ENCODE measurements around the gene RPUSD2.
A peak's percentile ranks its signal among the peaks of the same experiment; 100 is the strongest.

RPUSD2 gene

GRCh38 chr15:40569129-40569953 lies at the start of gene RPUSD2:
Gene RPUSD2, plus strand, starts transcription at chr15:40569299. Its CDS starts 39 bp downstream, at chr15:40569338.
- Mint-ChIP-seq H3K27me3 (ENCODE audit: low read depth) (peaks cover 5% of the 10 kb centered on the region), H3K4me3 (peak within 1 kb of the TSS; percentile 98), H3K9me3 (no peaks in the 10 kb centered on the region), H3K4me1 (ENCODE audit: low read depth) (peaks cover 32% of the 10 kb centered on the region), H3K36me3 (ENCODE audit: low read depth) (peaks cover 8% of the 10 kb centered on the region), H3K27ac (peak within 1 kb of the TSS; percentile 99)

- Mint-ChIP-seq H3K9me3 (no peaks in the 10 kb centered on the region), H3K36me3 (ENCODE audit: low read depth) (no peaks in the 10 kb centered on the region), H3K27me3 (ENCODE audit: low read depth) (peaks cover 8% of the 10 kb centered on the region), H3K27ac (no peak overlapping the region), H3K4me3 (no peak overlapping the region), H3K4me1 (ENCODE audit: low read depth) (peaks cover 4% of the 10 kb centered on the region)
Measured at GRCh38 chr15:40523611-40524010, 45.5 kb upstream of the RPUSD2 start.

GRCh38 chr15:40525855-40526254 lies 43.2 kb upstream of the RPUSD2 start:
- Mint-ChIP-seq H3K9me3 (no peaks in the 10 kb centered on the region), H3K4me3 (no peak overlapping the region), H3K4me1 (ENCODE audit: low read depth) (no peaks in the 10 kb centered on the region)

GRCh38 chr15:40528801-40529200 lies 40.3 kb upstream of the RPUSD2 start:
- H3K9me3 Mint-ChIP-seq: no peaks in the 10 kb centered on the region
- no peak overlapping the region for H3K4me3 Mint-ChIP-seq
- no peak overlapping the region for H3K27ac Mint-ChIP-seq
- H3K4me1 Mint-ChIP-seq (ENCODE audit: low read depth): no peaks in the 10 kb centered on the region
- no peaks in the 10 kb centered on the region for H3K27me3 Mint-ChIP-seq (ENCODE audit: low read depth)
- no peaks in the 10 kb centered on the region for H3K36me3 Mint-ChIP-seq (ENCODE audit: low read depth)

More at GRCh38 chr15:40525855-40526254, 43.2 kb upstream of the RPUSD2 start:
- Mint-ChIP-seq H3K27ac (no peak overlapping the region), H3K36me3 (ENCODE audit: low read depth) (no peaks in the 10 kb centered on the region), H3K27me3 (ENCODE audit: low read depth) (peaks cover 4% of the 10 kb centered on the region)

- Mint-ChIP-seq H3K9me3 (no peaks in the 10 kb centered on the region), H3K27me3 (ENCODE audit: low read depth) (no peaks in the 10 kb centered on the region), H3K4me1 (ENCODE audit: low read depth) (no peaks in the 10 kb centered on the region), H3K36me3 (ENCODE audit: low read depth) (no peaks in the 10 kb centered on the region), H3K27ac (no peak overlapping the region), H3K4me3 (no peak overlapping the region)
Measured at GRCh38 chr15:40533763-40534364, 35.2 kb upstream of the RPUSD2 start.

GRCh38 chr15:40534371-40534770 lies 34.7 kb upstream of the RPUSD2 start:
- Mint-ChIP-seq H3K9me3 (no peaks in the 10 kb centered on the region), H3K4me1 (ENCODE audit: low read depth) (no peaks in the 10 kb centered on the region), H3K27ac (no peak overlapping the region), H3K36me3 (ENCODE audit: low read depth) (no peaks in the 10 kb centered on the region), H3K27me3 (ENCODE audit: low read depth) (no peaks in the 10 kb centered on the region), H3K4me3 (no peak overlapping the region)

GRCh38 chr15:40536501-40536900 lies 32.6 kb upstream of the RPUSD2 start:
- no peaks in the 10 kb centered on the region for H3K9me3 Mint-ChIP-seq
- peaks cover 2% of the 10 kb centered on the region for H3K36me3 Mint-ChIP-seq (ENCODE audit: low read depth)
- H3K4me1 Mint-ChIP-seq (ENCODE audit: low read depth): no peaks in the 10 kb centered on the region
- no peaks in the 10 kb centered on the region for H3K27me3 Mint-ChIP-seq (ENCODE audit: low read depth)
- H3K4me3 Mint-ChIP-seq: no peak overlapping the region
- no peak overlapping the region for H3K27ac Mint-ChIP-seq

GRCh38 chr15:40538976-40539375 lies 30.1 kb upstream of the RPUSD2 start:
- Mint-ChIP-seq H3K27ac (no peak overlapping the region), H3K36me3 (ENCODE audit: low read depth) (peaks cover 2% of the 10 kb centered on the region), H3K4me1 (ENCODE audit: low read depth) (peaks cover 4% of the 10 kb centered on the region), H3K27me3 (ENCODE audit: low read depth) (no peaks in the 10 kb centered on the region), H3K4me3 (no peak overlapping the region), H3K9me3 (no peaks in the 10 kb centered on the region)

- Mint-ChIP-seq H3K36me3 (ENCODE audit: low read depth) (peaks cover 7% of the 10 kb centered on the region), H3K4me1 (ENCODE audit: low read depth) (peaks cover 9% of the 10 kb centered on the region), H3K4me3 (no peak overlapping the region), H3K27ac (no peak overlapping the region), H3K27me3 (ENCODE audit: low read depth) (no peaks in the 10 kb centered on the region), H3K9me3 (no peaks in the 10 kb centered on the region)
Measured at GRCh38 chr15:40543082-40543481, 26.0 kb upstream of the RPUSD2 start.

- no peaks in the 10 kb centered on the region for H3K9me3 Mint-ChIP-seq
- H3K27ac Mint-ChIP-seq: no peak overlapping the region
- no peak overlapping the region for H3K4me3 Mint-ChIP-seq
- H3K27me3 Mint-ChIP-seq (ENCODE audit: low read depth): no peaks in the 10 kb centered on the region
- peaks cover 9% of the 10 kb centered on the region for H3K4me1 Mint-ChIP-seq (ENCODE audit: low read depth)
- peaks cover 8% of the 10 kb centered on the region for H3K36me3 Mint-ChIP-seq (ENCODE audit: low read depth)
Measured at GRCh38 chr15:40543631-40544294, 25.3 kb upstream of the RPUSD2 start.

GRCh38 chr15:40545457-40545856 lies 23.6 kb upstream of the RPUSD2 start:
- H3K27ac Mint-ChIP-seq: no peak overlapping the region
- peaks cover 12% of the 10 kb centered on the region for H3K36me3 Mint-ChIP-seq (ENCODE audit: low read depth)
- no peak overlapping the region for H3K4me3 Mint-ChIP-seq
- peaks cover 9% of the 10 kb centered on the region for H3K4me1 Mint-ChIP-seq (ENCODE audit: low read depth)
- no peaks in the 10 kb centered on the region for H3K9me3 Mint-ChIP-seq
- H3K27me3 Mint-ChIP-seq (ENCODE audit: low read depth): no peaks in the 10 kb centered on the region

GRCh38 chr15:40548610-40549009 lies 20.5 kb upstream of the RPUSD2 start:
- H3K36me3 Mint-ChIP-seq (ENCODE audit: low read depth): peaks cover 22% of the 10 kb centered on the region
- H3K9me3 Mint-ChIP-seq: no peaks in the 10 kb centered on the region
- no peak overlapping the region for H3K4me3 Mint-ChIP-seq
- H3K27ac Mint-ChIP-seq: no peak overlapping the region
- peaks cover 9% of the 10 kb centered on the region for H3K4me1 Mint-ChIP-seq (ENCODE audit: low read depth)
- no peaks in the 10 kb centered on the region for H3K27me3 Mint-ChIP-seq (ENCODE audit: low read depth)

GRCh38 chr15:40549894-40550293 lies 19.2 kb upstream of the RPUSD2 start:
- no peak overlapping the region for H3K4me3 Mint-ChIP-seq
- no peaks in the 10 kb centered on the region for H3K9me3 Mint-ChIP-seq
- H3K36me3 Mint-ChIP-seq (ENCODE audit: low read depth): peaks cover 28% of the 10 kb centered on the region
- H3K4me1 Mint-ChIP-seq (ENCODE audit: low read depth): peaks cover 2% of the 10 kb centered on the region
- no peaks in the 10 kb centered on the region for H3K27me3 Mint-ChIP-seq (ENCODE audit: low read depth)
- no peak overlapping the region for H3K27ac Mint-ChIP-seq

- Mint-ChIP-seq H3K4me1 (ENCODE audit: low read depth) (no peaks in the 10 kb centered on the region), H3K9me3 (no peaks in the 10 kb centered on the region), H3K27ac (no peak overlapping the region), H3K27me3 (ENCODE audit: low read depth) (no peaks in the 10 kb centered on the region), H3K4me3 (no peak overlapping the region), H3K36me3 (ENCODE audit: low read depth) (peaks cover 28% of the 10 kb centered on the region)
Measured at GRCh38 chr15:40550341-40551037, 18.6 kb upstream of the RPUSD2 start.

Data from T-helper 1 cell treated with Interleukin-12 subunit alpha and Interleukin-12 subunit beta and Interleukin-4 antibody, amounts not matched to agents 30 μg/mL and 1 μg/mL, for 36 hours (primary cell).